ENCODE data around the gene MEIS2. TPM values are rescaled to one million over a fixed set of nuclear protein-coding genes. Genes with fewer than 3 reads are reported as not detected.

Gene MEIS2
- total and polyA plus RNA-seq, 2 of the 13 experiments (the other 11 are each of a cell fraction or from before 2014, with no cell fraction given), result 10.7 to 12.4 TPM

DNA sequence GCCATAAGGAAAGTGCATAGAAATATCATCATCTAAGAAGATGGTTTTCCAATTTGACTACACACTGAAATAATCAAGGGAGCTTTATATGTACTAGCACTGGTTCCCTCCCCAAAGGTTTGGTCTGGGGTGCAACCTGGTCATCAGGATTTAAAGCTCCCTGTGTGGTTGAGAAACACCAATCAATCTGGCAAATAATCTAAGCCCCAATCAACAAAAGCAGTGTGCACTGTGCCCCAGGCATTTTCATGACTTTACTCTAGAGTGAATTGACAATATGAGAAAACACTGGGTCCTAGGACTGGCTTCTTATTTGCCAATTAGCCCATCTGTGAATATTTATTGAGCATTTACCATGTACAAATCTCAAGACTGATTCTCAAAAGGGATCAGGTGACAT is 255.1 kb downstream of the MEIS2 start:
- Histone ChIP-seq H3K79me2 (ENCODE audit: insufficient read depth, low read length) (no peaks in the 10 kb centered on the region), H3K4me2 (ENCODE audit: low read depth, low read length) (no peak overlapping the region), H4K20me1 (ENCODE audit: insufficient read depth, low read length) (no peaks in the 10 kb centered on the region), H3K9ac (ENCODE audit: insufficient read depth, low read depth, low read length) (no peak overlapping the region), H3K4me1 (ENCODE audit: insufficient read depth, low read length) (0 out of 2 replicates have a peak, but pooled peaks cover 5% of the 10 kb centered on the region), H3K4me3 (replicated peaks in 1 of 3; ENCODE audit: insufficient read depth in 1 of 3, low read depth in 2 of 3, low read length in 3 of 3) (no peak overlapping the region), H3K9me3 (ENCODE audit: low read length) (no peaks in the 10 kb centered on the region), H3K27me3 (ENCODE audit: control insufficient read depth in 1 of 2, insufficient read depth in 2 of 2, low read length in 2 of 2) (no peaks in the 10 kb centered on the region), H3K27ac (ENCODE audit: extremely low read length, insufficient read depth, low read length) (no peak overlapping the region), H3K36me3 (replicated peaks in 1 of 2; ENCODE audit: control insufficient read depth in 1 of 2, insufficient read depth in 2 of 2, low read length in 2 of 2) (no peaks in the 10 kb centered on the region), H2AFZ (ENCODE audit: low read length) (no peak overlapping the region)
- FAIRE-seq (no peak), ATAC-seq (no peak), DNase-seq (ENCODE audit: low spot score) (no peak)
- ChIA-PET CTCF (ENCODE audit: low intra/inter-chr PET ratio, low total read pairs) (no interaction called here), POLR2A (no interaction called here)
- BruUV-seq (replicated peaks), result no TSS peak
- intact Hi-C loops (cut with micrococcal nuclease; ENCODE audit: unreplicated experiment) (no loop called here), in situ Hi-C loops (cut with HindIII; ENCODE audit: extremely low pct_ligation_motif_present, low pct_unique_long_range_greater_than_20kb) (no loop called here)
- TF ChIP-seq MEF2D (CRISPR knock-in tag; IDR thresholded peaks at IDR 0.05) (no peak), ZNF678 (CRISPR knock-in tag; IDR thresholded peaks at IDR 0.05) (no peak), RFX3 (CRISPR knock-in tag; IDR thresholded peaks at IDR 0.05) (no peak), ZNF235 (CRISPR knock-in tag; IDR thresholded peaks at IDR 0.05; ENCODE audit: borderline replicate concordance) (no peak), ZNF775 (CRISPR knock-in tag; IDR thresholded peaks at IDR 0.05; ENCODE audit: borderline replicate concordance) (no peak)
- TF ChIP-seq, protein P1, sequence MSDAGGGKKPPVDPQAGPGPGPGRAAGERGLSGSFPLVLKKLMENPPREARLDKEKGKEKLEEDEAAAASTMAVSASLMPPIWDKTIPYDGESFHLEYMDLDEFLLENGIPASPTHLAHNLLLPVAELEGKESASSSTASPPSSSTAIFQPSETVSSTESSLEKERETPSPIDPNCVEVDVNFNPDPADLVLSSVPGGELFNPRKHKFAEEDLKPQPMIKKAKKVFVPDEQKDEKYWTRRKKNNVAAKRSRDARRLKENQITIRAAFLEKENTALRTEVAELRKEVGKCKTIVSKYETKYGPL (CRISPR knock-in tag; IDR thresholded peaks at IDR 0.05), result no peak
- TF ChIP-seq, protein P2, sequence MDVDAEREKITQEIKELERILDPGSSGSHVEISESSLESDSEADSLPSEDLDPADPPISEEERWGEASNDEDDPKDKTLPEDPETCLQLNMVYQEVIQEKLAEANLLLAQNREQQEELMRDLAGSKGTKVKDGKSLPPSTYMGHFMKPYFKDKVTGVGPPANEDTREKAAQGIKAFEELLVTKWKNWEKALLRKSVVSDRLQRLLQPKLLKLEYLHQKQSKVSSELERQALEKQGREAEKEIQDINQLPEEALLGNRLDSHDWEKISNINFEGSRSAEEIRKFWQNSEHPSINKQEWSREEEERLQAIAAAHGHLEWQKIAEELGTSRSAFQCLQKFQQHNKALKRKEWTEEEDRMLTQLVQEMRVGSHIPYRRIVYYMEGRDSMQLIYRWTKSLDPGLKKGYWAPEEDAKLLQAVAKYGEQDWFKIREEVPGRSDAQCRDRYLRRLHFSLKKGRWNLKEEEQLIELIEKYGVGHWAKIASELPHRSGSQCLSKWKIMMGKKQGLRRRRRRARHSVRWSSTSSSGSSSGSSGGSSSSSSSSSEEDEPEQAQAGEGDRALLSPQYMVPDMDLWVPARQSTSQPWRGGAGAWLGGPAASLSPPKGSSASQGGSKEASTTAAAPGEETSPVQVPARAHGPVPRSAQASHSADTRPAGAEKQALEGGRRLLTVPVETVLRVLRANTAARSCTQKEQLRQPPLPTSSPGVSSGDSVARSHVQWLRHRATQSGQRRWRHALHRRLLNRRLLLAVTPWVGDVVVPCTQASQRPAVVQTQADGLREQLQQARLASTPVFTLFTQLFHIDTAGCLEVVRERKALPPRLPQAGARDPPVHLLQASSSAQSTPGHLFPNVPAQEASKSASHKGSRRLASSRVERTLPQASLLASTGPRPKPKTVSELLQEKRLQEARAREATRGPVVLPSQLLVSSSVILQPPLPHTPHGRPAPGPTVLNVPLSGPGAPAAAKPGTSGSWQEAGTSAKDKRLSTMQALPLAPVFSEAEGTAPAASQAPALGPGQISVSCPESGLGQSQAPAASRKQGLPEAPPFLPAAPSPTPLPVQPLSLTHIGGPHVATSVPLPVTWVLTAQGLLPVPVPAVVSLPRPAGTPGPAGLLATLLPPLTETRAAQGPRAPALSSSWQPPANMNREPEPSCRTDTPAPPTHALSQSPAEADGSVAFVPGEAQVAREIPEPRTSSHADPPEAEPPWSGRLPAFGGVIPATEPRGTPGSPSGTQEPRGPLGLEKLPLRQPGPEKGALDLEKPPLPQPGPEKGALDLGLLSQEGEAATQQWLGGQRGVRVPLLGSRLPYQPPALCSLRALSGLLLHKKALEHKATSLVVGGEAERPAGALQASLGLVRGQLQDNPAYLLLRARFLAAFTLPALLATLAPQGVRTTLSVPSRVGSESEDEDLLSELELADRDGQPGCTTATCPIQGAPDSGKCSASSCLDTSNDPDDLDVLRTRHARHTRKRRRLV (CRISPR knock-in tag; IDR thresholded peaks at IDR 0.05), result no peak
- TF ChIP-seq, protein P3, sequence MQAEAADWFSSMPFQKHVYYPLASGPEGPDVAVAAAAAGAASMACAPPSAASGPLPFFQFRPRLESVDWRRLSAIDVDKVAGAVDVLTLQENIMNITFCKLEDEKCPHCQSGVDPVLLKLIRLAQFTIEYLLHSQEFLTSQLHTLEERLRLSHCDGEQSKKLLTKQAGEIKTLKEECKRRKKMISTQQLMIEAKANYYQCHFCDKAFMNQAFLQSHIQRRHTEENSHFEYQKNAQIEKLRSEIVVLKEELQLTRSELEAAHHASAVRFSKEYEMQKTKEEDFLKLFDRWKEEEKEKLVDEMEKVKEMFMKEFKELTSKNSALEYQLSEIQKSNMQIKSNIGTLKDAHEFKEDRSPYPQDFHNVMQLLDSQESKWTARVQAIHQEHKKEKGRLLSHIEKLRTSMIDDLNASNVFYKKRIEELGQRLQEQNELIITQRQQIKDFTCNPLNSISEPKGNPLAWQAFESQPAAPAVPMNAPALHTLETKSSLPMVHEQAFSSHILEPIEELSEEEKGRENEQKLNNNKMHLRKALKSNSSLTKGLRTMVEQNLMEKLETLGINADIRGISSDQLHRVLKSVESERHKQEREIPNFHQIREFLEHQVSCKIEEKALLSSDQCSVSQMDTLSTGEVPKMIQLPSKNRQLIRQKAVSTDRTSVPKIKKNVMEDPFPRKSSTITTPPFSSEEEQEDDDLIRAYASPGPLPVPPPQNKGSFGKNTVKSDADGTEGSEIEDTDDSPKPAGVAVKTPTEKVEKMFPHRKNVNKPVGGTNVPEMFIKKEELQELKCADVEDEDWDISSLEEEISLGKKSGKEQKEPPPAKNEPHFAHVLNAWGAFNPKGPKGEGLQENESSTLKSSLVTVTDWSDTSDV (CRISPR knock-in tag; IDR thresholded peaks at IDR 0.05), result no peak
- TF ChIP-seq, protein P4, sequence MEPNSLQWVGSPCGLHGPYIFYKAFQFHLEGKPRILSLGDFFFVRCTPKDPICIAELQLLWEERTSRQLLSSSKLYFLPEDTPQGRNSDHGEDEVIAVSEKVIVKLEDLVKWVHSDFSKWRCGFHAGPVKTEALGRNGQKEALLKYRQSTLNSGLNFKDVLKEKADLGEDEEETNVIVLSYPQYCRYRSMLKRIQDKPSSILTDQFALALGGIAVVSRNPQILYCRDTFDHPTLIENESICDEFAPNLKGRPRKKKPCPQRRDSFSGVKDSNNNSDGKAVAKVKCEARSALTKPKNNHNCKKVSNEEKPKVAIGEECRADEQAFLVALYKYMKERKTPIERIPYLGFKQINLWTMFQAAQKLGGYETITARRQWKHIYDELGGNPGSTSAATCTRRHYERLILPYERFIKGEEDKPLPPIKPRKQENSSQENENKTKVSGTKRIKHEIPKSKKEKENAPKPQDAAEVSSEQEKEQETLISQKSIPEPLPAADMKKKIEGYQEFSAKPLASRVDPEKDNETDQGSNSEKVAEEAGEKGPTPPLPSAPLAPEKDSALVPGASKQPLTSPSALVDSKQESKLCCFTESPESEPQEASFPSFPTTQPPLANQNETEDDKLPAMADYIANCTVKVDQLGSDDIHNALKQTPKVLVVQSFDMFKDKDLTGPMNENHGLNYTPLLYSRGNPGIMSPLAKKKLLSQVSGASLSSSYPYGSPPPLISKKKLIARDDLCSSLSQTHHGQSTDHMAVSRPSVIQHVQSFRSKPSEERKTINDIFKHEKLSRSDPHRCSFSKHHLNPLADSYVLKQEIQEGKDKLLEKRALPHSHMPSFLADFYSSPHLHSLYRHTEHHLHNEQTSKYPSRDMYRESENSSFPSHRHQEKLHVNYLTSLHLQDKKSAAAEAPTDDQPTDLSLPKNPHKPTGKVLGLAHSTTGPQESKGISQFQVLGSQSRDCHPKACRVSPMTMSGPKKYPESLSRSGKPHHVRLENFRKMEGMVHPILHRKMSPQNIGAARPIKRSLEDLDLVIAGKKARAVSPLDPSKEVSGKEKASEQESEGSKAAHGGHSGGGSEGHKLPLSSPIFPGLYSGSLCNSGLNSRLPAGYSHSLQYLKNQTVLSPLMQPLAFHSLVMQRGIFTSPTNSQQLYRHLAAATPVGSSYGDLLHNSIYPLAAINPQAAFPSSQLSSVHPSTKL (CRISPR knock-in tag; IDR thresholded peaks at IDR 0.05), result no peak
- TF ChIP-seq, protein P5, sequence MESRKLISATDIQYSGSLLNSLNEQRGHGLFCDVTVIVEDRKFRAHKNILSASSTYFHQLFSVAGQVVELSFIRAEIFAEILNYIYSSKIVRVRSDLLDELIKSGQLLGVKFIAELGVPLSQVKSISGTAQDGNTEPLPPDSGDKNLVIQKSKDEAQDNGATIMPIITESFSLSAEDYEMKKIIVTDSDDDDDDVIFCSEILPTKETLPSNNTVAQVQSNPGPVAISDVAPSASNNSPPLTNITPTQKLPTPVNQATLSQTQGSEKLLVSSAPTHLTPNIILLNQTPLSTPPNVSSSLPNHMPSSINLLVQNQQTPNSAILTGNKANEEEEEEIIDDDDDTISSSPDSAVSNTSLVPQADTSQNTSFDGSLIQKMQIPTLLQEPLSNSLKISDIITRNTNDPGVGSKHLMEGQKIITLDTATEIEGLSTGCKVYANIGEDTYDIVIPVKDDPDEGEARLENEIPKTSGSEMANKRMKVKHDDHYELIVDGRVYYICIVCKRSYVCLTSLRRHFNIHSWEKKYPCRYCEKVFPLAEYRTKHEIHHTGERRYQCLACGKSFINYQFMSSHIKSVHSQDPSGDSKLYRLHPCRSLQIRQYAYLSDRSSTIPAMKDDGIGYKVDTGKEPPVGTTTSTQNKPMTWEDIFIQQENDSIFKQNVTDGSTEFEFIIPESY (CRISPR knock-in tag; IDR thresholded peaks at IDR 0.05), result no peak

Data from HepG2 (cell line).